Measurements from ENCODE around the gene IL11RA.

GRCh38 chr9:34684816-34685215 is 32.8 kb downstream of the IL11RA start:
- TF ChIP-seq CTCF (IDR thresholded peaks at IDR 0.05), result no peak
- TF ChIP-seq ZFX (IDR thresholded peaks at IDR 0.05; ENCODE audit: borderline replicate concordance), result no peak
